ENCODE results near the gene AGL.

GRCh38 chr1:99942723-99943122 lies 92.6 kb downstream of the AGL start:
- TF ChIP-seq POLR2AphosphoS5 (IDR thresholded peaks at IDR 0.05; ENCODE audit: low read depth, low read length): no peak
- TF ChIP-seq CTCF (IDR thresholded peaks at IDR 0.05): no peak
- TF ChIP-seq TCF7L2 (IDR thresholded peaks at IDR 0.05; ENCODE audit: low read depth, low read length): no peak
- no peak for TF ChIP-seq SIN3A (IDR thresholded peaks at IDR 0.05; ENCODE audit: borderline replicate concordance, insufficient read depth, low read depth, low read length)

Measured in Panc1 (cell line).